ENCODE measurements around the gene MST1. TPM values are rescaled to one million over a fixed set of nuclear protein-coding genes. Genes with fewer than 3 reads are reported as not detected.

MST1 gene
- total and polyA plus RNA-seq, 2 of the 4 experiments (the other 2 are of a cell fraction), result 1.3 to 13.0 TPM

GRCh38 chr3:49654176-49654825 lies 35.0 kb downstream of the MST1 start:
- Histone ChIP-seq H2BK20ac (ENCODE audit: low read depth, low read length) (no peak overlapping the region), H4K91ac (ENCODE audit: insufficient read depth, low read depth, low read length) (no peak overlapping the region), H2AFZ (replicated peaks; ENCODE audit: low read length, poor library complexity) (no peak overlapping the region), H4K20me1 (ENCODE audit: insufficient read depth, low read length) (no peaks in the 10 kb centered on the region), H2BK120ac (ENCODE audit: low read depth, low read length) (no peak overlapping the region), H3K4me2 (ENCODE audit: low read depth, low read length) (no peak overlapping the region), H2BK5ac (ENCODE audit: low read depth, low read length, poor library complexity, severe bottlenecking) (no peak overlapping the region), H3K36me3 (ENCODE audit: control insufficient read depth, insufficient read depth, low read length) (no peaks in the 10 kb centered on the region), H3K27ac (ENCODE audit: insufficient read depth, low read length) (no peak overlapping the region), H3K56ac (ENCODE audit: extremely low read depth, insufficient read depth, low read length) (no peak overlapping the region), H3K4ac (ENCODE audit: low read depth, low read length) (no peak overlapping the region), H3K14ac (replicated peaks; ENCODE audit: low read depth, low read length) (no peak overlapping the region), H3K23ac (ENCODE audit: low read depth, low read length) (no peak overlapping the region), H3K18ac (ENCODE audit: low read depth, low read length) (no peak overlapping the region), H3K9me1 (ENCODE audit: insufficient read depth, low read length) (0 out of 2 replicates have a peak, but pooled peaks cover 3% of the 10 kb centered on the region), H3K9me3 (ENCODE audit: control insufficient read depth, insufficient read depth, low read length) (no peaks in the 10 kb centered on the region), H3K4me1 (ENCODE audit: control insufficient read depth, insufficient read depth, low read length) (no peaks in the 10 kb centered on the region), H3K4me3 (ENCODE audit: insufficient read depth, low read depth, low read length) (no peak overlapping the region), H2AK9ac (replicated peaks; ENCODE audit: low read depth, low read length, poor library complexity) (no peak overlapping the region), H3K79me1 (ENCODE audit: low read depth in 1 of 2, low read length in 2 of 2) (no peaks in the 10 kb centered on the region), H2AK5ac (ENCODE audit: low read depth, low read length) (no peak overlapping the region), H3K27me3 (ENCODE audit: control insufficient read depth, insufficient read depth, low read length) (peaks cover 45% of the 10 kb centered on the region), H4K5ac (ENCODE audit: low read depth, low read length) (no peak overlapping the region), H4K8ac (ENCODE audit: low read depth in 2 of 2, low read length in 2 of 2) (no peak overlapping the region), H2BK15ac (ENCODE audit: low read depth, low read length) (no peak overlapping the region), H3K9ac (ENCODE audit: low read depth, low read length) (no peak overlapping the region)
- TF ChIP-seq CHD1 (IDR thresholded peaks at IDR 0.05; ENCODE audit: low read depth, low read length), result no peak
- no peak for TF ChIP-seq RAD21 (IDR thresholded peaks at IDR 0.05; ENCODE audit: low read length)
- no peak for TF ChIP-seq MAFK (IDR thresholded peaks at IDR 0.05; ENCODE audit: low read depth, low read length)
- TF ChIP-seq NFE2L2 (IDR thresholded peaks at IDR 0.05; ENCODE audit: low read depth, low read length), result no peak
- TF ChIP-seq USF2 (IDR thresholded peaks at IDR 0.05; ENCODE audit: low read depth, low read length), result no peak
- in situ Hi-C loops (cut with MboI; ENCODE audit: low sequenced_read_pairs) (no loop called here), intact Hi-C loops (cut with micrococcal nuclease) (no loop called here), dilution Hi-C loops (cut with HindIII; ENCODE audit: low sequenced_read_pairs, unreplicated experiment) (no loop called here)
- ATAC-seq (ENCODE audit: low read depth) (no peak), DNase-seq (no peak)
- ChIA-PET POLR2A (ENCODE audit: unreplicated experiment) (no interaction called here), CTCF (no interaction called here)
- WGBS, 2 experiments (ENCODE audit: extremely low coverage in 2 of 2, insufficient read length in 1 of 2), result 77% methylated on average over 6 of the region's 17 CpGs; no CpG with 5 or more reads in 1 of the 2 experiments
- BruUV-seq (replicated peaks), result no TSS peak
